Activated CD4-positive, CD25-positive, alpha-beta regulatory T cell treated with anti-CD3 and anti-CD28 coated beads, Interleukin-2, amount 50 U/mL, for 24 hours (primary cell): ENCODE measurements around the gene ACTN2.
"Not testable (repeated sequence)": the region's sequence is repeated elsewhere in the genome, so short reads cannot be mapped to it uniquely, and the experiment has no call there.

Experiments used
- ATAC-seq, 2 donors: fragments of 150-1000 bp; cut with Tn5 transposase; one replicate each; pipeline ENCODE4 v1.10.0; 2021; ENCODE audit warnings: mild to moderate bottlenecking in 1 of 2, moderate library complexity in 1 of 2

Gene ACTN2

DNA sequence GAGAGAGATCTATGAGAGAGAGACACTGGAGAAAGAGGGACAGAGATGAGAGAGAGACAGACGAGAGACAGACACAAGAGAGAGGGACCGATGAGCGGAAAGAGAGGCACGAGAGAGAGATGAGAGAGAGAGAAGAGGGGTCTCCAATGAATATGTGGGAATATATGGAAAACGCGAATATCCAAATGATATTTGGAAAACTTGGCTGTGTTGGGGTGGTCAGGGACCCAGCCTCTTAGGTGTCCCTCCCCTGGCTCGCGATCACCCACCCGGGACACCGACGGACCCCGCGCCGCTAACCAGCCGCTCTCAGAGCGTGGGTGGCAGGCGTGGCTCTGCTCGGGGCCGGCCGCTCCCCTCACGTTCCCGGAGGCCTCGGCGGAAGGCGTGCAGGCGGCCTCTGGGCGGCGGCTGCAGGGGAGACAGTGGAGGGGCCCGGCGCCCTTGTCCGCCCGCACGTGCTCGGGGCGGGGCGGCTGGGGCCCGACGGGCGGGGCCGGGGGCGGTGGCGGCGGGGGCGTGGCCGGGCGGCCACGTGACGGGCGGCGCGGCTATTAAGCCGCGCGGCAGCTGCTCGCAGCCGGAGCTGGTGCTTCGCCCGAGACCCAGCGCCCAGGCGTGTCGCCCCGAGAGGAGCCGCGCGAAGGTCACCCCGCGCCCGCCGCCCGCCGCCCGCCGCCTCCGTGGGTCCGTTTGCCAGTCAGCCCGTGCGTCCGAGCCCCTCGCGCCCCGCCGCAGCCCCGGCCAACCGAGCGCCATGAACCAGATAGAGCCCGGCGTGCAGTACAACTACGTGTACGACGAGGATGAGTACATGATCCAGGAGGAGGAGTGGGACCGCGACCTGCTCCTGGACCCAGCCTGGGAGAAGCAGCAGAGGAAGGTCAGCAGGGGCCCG lies at the start of gene ACTN2:
ACTN2 (plus strand) TSS at position 583 of the 898 bp plus-strand sequence; CDS start at position 758, 175 bp downstream.
- ATAC-seq: peak; percentile 81 to 84

DNA sequence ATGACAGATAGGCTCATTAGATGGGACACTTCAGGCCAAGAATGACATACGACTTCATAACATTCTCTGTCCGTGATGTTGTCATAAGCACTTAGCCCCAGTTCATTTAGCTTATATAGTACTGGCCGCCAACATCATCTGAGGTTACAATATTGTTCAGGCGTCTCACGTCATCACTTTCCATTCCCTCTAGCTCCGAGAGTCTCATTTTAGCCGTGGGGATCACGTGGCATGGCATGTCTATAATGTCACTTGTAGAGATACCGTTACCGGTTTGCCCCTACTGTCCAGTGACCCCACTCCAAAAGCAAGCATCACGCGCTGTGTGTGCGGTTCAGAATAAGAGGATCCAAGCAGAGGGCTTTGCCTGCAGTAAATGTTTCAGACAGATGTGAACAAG lies 47.4 kb upstream of the ACTN2 start:
- ATAC-seq: no peak

DNA sequence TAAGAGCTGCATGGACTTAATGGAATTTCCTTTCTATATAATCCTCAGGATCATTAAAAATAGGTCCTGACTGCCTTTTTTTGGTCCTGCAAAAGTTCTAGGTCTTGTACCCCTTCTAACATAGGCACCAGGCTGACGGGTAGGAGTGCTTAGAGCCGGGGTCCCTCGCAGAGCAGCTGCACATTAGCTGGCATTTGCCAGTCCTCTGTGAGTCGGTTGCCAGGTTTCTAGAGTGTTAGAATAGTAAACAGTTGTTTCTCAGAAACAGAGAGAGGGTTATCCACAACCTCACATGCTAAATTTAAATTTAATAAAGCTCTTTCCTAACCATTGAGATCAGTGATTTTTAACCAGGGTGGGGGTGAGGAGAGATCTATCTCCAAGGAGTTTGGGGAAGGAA lies 46.6 kb upstream of the ACTN2 start:
- ATAC-seq: no peak

DNA sequence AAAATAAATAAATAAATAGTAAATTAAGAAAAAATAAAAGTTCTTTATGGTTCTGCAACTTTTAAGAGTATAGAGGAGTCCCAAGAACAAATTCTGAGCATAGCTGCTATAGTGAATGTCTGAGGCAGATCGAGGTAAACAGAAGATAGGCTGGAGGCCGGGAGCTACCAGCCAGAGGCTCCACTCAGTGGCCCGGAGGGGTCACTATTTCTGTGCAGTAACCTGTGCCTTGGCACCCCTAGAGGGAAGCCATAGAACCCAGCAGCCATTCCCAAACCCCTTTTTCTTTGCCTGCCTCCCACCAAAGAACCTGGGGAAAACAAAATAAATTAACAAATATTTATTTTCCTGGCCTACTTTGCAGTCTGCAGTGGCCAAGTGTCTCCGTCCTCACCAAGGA lies 43.5 kb upstream of the ACTN2 start:
- ATAC-seq: no peak

DNA sequence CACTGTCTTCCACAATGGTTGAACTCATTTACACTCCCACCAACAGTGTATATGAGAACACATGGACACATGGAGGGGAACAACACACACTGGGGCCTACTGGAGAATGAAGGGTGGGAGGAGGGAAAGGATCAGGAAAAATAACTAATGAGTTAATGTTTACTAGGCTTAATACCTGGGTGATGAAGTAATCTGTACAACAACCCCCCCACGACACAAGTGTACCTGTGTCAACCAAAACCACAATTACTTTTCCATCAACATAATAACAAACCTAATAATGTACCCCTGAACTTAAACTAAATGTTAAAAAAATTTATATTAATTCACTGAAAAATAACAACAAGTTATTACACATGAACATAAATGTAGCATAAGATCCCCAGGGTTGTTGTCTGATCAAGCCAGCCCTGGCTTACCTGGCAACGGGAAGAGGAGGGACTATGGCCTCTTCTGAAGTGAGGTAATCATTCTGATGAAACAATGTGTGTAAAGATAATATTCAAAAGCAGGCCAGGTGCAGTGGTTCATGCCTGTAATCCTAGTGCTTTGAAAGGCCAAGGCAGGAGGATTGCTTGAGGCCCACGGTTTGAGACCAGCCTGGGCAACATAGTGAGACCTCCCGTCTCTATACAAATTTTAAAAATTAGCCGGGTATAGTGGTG lies 41.2 kb upstream of the ACTN2 start:
- ATAC-seq: no peak

DNA sequence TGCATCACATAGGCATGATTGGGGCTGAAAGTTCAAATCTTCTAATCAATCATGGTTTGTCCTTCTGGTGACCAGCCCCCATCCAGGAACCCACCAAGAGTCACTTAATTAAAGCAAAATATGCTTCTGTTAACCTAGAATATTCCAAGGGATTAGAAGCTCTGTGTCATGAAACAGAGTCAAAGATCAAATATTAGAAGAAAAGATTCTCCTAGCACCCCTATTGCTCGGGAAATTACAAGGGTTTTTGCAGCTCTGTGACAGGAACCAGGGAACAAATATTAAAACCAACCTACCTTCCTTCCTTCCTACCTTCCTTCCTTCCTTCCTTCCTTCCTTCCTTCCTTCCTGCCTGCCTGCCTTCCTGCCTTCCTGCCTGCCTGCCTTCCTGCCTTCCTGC lies 31.8 kb upstream of the ACTN2 start:
- ATAC-seq: no peak

DNA sequence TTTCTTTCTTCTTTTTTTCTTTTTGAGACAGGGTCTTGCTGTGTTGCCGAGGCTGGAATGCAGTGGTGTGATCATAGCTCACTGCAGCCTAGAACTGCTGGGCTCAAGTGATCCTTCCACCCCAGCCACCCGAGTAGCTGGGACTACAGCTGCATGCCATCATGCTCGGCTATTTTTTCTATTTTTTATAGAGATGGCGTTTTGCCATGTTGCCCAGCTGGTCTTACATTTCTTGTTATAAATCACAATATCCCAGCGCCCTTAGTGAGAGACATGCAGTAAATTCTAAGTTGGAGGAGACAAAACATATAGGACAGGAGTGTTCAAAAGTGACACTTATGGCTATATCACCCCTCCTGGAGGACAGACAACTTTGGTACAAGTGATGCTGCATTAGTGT lies 31.3 kb upstream of the ACTN2 start:
- ATAC-seq: no peak

DNA sequence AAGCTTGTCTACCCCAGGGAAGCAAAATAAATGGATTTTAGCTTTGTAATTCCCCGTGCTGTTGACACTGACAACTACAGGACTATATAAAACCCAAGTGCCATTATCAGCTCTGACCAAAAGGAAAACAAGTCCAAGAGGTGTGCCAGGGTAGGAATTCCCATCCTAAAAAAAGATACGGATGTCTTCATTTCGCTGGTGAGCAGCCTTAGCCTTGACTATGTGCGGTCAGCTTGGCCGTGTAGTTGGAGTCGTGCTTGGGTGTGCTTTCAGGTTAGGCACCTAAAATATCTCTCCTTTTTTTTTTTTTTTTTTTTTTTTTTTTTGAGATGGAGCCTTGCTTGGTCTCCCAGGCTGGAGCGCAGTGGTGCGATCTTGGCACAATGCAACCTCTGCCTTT lies 28.9 kb upstream of the ACTN2 start:
- no peak for ATAC-seq

DNA sequence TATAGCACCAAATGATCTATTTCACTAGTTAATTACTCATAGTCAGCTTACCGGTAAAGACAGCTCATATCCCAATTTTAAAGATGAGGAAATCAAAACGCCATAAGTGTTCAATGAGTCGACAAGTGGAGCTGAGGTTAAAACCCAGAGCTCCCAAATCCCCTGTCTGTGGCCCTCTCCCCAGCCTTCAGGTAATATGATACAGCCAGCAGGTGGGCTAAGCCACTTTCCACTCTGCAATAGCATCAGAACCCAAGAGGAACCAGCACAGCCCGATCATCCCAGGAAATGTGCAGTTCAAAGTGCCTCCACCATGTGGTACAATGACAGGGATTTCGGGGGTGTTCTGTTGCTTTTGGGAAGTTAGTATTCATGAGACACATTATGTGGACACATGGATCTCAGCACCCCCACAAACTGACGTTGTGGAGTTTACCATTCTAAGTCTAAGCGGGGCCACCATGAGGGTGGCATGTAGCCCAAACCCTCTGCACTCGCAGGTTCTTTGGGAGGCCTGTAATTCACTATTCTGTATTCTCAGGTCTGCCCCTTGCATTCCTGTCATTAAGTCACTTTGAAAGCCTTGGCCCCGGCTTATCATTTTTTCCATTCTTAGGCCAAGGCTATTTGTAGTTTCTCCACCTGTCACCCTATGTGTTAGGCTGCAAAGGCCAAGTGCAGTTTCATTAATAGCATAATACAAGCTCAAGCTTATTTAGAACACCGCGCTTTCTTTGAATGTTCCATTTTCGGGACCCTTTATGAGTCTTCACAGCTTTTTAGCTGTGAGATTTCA lies 26.3 kb upstream of the ACTN2 start:
- ATAC-seq: no peak

DNA sequence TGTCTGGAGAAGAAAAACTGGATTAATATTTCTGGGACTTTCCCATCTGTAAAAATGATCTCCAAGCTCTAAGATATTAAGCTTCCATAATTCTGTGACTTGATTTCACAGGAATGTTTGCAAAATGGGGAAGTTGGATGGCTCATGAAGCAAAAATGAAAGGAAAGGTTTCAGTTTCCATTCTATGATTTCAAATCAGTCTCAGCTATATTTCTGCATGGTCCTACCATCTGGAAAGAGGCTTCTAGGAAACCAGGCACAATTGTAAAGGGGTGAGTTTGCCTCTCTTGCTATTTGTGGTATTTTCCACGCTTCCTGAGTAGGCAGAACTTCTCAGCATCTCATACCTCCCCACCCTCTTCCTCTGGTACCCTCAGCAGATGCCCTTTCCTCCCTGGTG lies 22.4 kb upstream of the ACTN2 start:
- no peak for ATAC-seq

DNA sequence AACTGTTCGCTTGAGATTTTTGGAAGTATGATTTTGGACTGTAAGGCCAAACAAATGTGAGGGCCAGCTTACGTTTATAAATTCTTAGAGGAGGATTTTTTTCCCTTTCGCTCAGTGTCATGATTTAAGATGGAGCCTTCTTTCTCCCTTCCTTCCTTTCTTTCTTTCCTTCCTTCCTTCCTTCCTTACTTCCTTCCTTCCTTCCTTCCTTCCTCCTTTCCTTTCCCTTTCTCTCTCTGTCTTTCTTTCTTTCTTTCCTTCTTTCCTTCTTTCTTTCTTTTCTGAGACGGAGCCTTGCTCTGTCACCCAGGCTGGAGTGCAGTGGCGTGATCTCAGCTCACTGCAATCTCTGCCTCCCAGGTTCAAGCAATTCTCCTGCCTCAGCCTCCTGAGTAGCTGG lies 17.4 kb upstream of the ACTN2 start:
- ATAC-seq: not testable (repeated sequence)

DNA sequence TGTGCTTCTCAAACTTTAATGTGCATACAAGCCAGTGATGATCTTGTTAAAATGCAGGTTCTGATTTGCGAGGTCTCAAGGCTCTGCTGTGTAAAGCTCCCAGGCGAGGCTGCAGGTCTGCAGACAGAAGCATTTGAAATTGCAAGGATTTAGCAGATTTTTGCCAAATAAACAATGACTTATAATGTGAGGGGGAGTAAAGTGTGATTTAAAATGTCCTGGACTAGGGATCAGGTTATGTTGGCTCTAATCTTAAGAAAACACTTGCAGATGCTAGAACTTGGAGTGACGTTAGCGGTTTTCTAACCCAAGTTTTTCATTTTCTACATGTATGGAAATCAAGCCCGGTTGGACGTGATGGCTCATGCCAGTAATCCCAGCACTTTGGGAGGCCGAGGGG lies 16.2 kb upstream of the ACTN2 start:
- ATAC-seq: no peak

DNA sequence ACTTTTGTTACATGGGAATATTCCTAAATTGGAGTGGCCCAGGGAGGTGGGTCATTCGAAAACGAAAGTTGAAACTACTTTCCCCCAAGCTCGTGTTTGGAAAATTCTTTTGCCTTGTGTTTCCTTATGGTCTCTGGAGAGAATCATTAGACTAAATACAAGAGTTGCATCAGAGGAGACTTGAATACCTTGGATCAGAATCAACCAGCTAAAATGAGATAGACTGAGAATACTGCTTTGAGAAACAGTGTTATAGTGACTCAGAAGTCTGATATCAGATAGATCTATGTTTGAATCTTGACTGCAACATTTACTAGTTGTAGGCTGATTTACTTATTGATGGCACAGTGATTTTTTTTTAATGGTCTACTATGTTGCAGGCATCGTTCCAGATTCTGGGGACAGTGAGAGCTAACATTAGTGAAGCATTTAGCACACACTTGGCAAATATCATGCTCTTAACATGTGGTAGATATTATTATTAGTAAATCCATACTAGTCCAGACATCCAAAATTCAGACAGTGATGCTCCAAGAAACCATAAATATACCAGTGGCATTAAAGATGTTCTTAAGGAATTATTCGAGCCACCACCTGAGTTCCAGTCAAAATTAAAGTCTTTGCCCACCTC lies 12.9 kb upstream of the ACTN2 start:
- ATAC-seq: no peak

DNA sequence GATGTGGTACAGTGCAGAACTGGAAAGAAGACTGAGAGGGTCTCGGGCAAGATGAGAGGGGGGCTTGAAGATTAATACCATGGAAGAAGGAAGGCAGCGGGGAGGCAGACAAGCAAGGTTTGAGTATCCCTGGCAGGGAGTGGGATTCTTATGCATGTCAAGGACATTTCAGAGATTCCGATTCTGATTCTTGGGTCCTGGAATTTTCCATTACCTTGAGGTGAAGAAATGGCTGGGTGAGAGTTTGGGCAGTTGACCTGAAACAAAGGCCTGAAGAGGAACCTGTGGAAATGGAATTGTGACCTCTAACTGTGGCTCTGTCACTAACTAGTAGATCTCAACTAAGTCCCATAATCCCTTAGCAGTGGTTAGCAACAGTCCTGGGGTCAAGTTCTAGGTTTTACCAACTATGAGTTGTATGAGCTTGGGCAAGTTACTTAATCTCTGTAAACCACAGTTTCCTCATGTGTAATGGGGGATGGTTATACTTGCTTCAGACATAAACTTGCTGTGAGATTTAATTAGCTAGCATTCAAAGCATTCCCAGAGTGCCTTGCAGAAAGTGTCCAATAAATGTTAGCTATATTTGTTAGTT lies 8.6 kb upstream of the ACTN2 start:
- no peak for ATAC-seq

DNA sequence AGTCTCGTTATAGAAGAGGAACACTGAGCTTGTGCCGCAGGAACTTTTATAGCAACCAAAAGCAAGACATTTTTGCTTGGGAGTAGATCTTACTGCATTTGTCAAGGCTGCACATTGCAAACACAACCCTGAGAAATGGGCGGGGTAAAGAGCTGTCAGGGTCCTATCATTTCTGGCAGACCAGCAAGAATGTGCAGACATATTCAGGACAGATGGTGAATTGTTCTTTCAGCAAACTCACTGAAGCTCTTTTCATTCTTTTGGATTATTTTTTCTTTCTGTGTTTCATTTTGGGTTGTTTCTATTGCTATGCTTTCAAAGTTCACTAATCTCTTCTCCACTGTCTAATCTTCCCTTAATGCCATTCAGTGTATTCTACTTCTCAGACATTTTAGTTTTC lies 5.1 kb upstream of the ACTN2 start:
- ATAC-seq: no peak

DNA sequence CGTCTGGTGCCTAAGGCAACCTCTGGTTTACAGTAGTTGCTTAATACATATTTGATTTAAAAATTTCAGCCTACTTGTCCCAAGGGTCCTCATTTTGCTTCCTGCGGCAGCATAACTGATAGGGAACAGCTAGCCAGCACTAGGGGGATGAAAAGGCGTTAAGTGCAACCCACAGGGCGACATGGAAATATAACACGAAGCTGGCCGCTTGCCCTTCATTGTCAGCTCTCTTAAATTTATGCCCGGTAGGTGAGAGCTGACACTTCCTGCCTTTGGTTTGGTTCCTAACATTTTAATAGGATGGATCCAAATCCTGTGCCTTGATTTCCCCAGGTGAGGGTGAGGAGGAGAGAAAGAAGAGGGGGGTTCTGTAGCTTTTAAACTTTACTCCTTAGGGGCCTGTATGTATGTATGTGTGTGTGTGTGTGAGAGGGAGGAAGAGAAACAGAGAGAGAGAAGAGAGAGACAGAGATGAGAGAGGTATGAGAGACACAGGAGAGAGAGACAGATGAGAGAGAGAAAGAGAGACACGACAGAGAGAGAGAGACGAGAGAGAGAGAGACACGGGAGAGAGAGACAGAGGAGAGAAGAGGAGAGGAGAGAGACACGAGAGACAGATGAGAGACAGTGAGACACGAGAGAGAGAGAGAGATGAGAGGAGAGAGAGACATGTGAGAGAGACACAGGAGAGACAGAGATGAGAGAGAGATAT lies 938 bp upstream of the ACTN2 start:
- no peak for ATAC-seq

DNA sequence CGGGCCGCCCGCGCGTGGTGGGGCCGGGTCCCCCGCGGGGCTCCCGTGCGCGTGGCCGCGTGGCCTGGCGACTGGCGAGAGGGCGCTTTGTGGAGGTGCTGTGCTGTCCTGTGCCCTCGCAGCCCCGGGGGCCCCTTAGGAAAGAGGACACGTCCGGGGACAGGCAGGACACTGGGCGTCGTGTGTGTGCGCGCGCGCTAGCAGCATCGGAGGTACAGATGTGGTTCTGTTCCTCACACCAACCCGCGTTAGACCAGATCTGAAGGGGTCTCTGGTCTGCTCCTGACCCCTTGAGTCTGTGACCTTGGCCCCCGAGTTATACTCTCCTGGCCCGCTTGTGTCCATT lies 489 bp downstream of the ACTN2 start:
- no peak for ATAC-seq

DNA sequence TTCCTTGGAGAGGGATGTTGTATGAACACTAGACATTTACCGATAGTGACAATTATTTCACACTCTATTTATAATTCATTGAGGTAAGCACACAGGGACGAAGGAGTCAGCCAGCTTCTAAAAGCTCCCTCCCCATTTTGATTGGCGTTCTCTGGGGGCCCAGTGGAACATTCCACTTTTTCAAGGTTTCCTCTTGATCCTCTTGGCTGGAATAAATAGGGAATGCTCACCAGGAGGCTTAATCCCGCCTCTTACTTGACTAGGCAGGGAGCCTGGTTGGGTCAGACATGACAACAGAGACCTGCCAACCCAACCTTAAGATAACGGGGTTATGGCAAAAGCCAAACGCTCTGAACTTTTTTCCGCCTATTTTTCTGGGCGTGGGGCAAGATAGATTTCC lies 974 bp downstream of the ACTN2 start:
- ATAC-seq: no peak

DNA sequence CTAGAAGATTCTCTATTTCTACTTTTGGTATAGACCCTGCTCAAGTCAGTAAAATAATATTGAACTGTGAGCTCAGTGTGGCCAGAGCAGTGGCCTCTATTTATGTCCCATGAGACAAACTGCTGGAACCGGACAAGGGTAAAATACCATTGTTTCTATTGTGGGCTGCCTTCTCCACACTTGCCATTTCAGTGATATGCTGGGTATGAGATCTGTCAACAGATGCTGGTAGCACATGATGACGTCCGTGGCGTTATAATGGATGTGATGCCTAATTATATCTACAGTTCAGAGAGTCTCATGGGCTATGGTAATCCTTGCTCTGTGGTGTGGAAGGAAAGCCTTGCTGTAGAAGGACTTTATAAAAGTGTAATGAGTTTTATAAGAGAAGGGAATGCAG lies 2.4 kb downstream of the ACTN2 start:
- no peak for ATAC-seq

DNA sequence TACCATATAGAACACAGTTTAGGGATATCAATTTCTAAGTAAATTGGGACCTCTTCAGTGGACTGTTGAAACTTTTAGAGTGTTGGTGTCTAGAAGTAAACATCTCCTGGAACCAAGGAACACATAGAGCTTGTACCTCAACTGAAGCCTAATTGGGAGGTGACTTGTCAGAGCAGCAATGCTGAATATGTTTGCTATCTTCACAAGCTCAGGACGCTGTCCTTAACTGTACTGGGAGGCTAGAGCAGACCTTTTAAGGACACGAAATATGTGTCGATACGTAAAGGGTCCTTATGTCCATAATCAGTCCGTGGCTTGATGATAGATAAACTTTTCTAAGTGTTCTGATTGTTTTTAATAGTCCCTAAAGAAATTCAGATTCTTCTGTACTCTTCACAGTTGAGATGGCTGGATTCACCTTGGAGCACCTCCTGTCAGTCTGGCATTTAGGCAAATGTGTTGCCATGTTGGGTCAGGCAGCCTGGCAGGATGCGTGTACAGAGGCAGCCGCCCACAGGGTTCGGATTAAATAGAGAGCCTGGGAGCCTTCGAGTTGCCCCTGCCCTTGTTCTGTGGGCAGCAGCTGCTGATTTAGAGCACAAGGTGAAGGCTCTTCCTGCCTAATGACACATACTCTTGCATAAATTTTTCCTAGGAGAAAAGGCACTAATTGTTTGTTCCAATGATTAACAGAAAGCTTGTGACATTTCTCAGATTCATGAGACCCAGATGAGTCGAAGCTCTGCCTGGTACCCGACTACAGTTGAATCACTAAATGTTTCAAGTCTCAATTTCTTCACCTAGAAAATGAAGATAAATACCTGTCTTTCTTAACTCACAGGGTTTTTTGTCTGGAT lies 3.6 kb downstream of the ACTN2 start:
- no peak for ATAC-seq

DNA sequence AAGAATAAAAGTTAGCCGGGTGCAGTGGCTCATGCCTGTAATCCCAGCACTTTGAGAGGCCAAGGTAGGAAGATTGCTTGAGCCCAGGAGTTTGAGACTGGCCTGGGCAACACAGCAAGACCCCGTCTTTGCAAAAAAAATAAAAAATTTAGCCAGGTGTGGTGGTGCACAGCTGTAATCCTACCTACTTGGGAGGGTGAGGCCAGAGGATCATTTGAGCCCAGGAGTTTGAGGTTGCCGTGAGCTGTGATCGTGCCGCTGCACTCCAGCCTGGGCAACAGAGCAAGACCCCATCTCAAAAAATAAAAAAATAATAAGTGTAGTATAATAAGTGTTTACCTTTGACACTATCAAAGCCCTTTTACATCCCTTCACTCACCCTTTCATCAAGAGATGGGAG lies 5.0 kb downstream of the ACTN2 start:
- no peak for ATAC-seq
